Thoracic aorta (tissue), 2 donors: ENCODE results near the gene LAYN. TPM values are rescaled to one million over a fixed set of nuclear protein-coding genes. Genes with fewer than 3 reads are reported as not detected.

ENCODE experiments used
- ATAC-seq: fragments of 150-250 bp; one replicate; pipeline ENCODE4 v1.8.0; 2017; ENCODE audit warnings: low read depth; ENCODE audit not compliant: insufficient number of reproducible peaks, low FRiP score
- DNase-seq: peaks from one replicate; pipeline ENCODE4 v3.0.0-alpha.2; 2020; ENCODE audit warnings: low spot score
- H3K27ac ChIP-seq, 2 donors: fragments of 200-600 bp; sonication (generic); 1 replicate in 1 of 2; 2 replicates in 1 of 2; pipeline ENCODE4 v1.5.1; 2016; ENCODE audit warnings: mild to moderate bottlenecking in 2 of 2, moderate library complexity in 2 of 2
- H3K27me3 ChIP-seq: fragments of 200-600 bp; sonication (generic); replicated peaks from 2 replicates; pipeline ENCODE4 v1.6.0; 2016; ENCODE audit warnings: mild to moderate bottlenecking; ENCODE audit not compliant: insufficient read depth
- H3K36me3 ChIP-seq: fragments of 200-600 bp; sonication (generic); one replicate; pipeline ENCODE4 v1.5.1; 2016
- H3K4me1 ChIP-seq, 2 donors: fragments of 200-600 bp; sonication (generic); 1 replicate in 1 of 2; 2 replicates in 1 of 2; pipeline versions ENCODE4 v1.5.1 to v1.6.0; 2016; ENCODE audit warnings: low read depth in 2 of 2, mild to moderate bottlenecking in 1 of 2; ENCODE audit not compliant: control insufficient read depth in 1 of 2
- H3K4me3 ChIP-seq: fragments of 200-600 bp; sonication (generic); 2 replicates; pipeline ENCODE4 v1.5.1; 2016; ENCODE audit warnings: mild to moderate bottlenecking
- H3K9me3 ChIP-seq: fragments of 200-600 bp; sonication (generic); 2 replicates; pipeline ENCODE4 v1.5.1; 2016
- total RNA-seq, 2 donors: library from RNA; depleted of rRNA; stranded (reverse); fragments of >200 nt; gene quantifications; one replicate each; pipeline versions ENCODE4 v1.1.0 to v1.2.3, GENCODE V29; 2016
- TF ChIP-seq, protein P1 (sequence below): fragments of 200-600 bp; sonication (generic); IDR thresholded peaks from one replicate; pipeline ENCODE4 v1.5.1; 2019; ENCODE audit warnings: antibody characterized with exemption

The LAYN gene
- total RNA-seq, 2 donors from 2014 or later: 25.6 to 36.6 TPM

DNA sequence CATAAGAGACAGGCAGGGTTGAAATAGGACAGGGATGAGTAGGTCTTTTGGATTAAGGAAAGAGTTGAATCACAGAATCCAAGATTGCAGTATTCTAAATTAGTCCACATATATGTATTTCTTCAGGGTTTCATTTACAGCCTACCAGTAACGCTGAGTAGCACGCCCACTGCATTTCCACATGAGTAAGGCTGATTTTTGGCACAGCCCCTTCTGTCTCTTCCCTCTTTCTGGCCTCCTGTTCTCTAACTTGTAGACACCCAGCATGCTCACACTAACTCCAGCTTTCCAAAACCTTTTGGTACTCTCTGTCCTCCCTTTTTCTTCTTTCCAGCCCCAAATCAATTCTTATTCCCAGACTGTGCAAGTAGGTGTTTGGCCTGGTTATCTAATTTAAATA lies 58.0 kb downstream of the LAYN start:
- Histone ChIP-seq H3K27ac (no peak overlapping the region), H3K36me3 (no peaks in the 10 kb centered on the region), H3K9me3 (no peaks in the 10 kb centered on the region), H3K4me1 (peaks cover 0 to 9% of the 10 kb centered on the region in 2 donors), H3K4me3 (no peak overlapping the region), H3K27me3 (no peaks in the 10 kb centered on the region)
- DNase-seq (no peak), ATAC-seq (no peak)
- TF ChIP-seq, protein P1, sequence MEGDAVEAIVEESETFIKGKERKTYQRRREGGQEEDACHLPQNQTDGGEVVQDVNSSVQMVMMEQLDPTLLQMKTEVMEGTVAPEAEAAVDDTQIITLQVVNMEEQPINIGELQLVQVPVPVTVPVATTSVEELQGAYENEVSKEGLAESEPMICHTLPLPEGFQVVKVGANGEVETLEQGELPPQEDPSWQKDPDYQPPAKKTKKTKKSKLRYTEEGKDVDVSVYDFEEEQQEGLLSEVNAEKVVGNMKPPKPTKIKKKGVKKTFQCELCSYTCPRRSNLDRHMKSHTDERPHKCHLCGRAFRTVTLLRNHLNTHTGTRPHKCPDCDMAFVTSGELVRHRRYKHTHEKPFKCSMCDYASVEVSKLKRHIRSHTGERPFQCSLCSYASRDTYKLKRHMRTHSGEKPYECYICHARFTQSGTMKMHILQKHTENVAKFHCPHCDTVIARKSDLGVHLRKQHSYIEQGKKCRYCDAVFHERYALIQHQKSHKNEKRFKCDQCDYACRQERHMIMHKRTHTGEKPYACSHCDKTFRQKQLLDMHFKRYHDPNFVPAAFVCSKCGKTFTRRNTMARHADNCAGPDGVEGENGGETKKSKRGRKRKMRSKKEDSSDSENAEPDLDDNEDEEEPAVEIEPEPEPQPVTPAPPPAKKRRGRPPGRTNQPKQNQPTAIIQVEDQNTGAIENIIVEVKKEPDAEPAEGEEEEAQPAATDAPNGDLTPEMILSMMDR: no peak

DNA sequence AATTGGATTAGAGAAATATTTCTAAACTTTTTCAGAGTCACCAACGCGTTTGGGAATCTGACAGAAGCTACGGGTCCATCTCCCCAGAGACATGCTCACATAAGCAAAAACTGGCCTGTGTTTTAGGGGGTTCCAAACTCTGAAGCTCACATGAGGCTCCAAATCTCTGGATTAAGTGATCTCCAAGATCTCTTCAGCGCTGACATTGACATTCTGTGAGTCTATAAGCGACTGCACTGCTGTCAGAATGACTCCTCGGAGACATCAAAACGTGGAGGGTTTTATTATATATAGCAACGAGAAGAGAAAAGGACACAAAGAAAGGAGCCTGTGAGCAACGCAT lies 61.1 kb downstream of the LAYN start:
- ATAC-seq: no peak
- TF ChIP-seq, protein P1: no peak
- Histone ChIP-seq H3K27ac (peak overlapping the region; percentile 45 to 50), H3K36me3 (no peaks in the 10 kb centered on the region), H3K4me3 (peak overlapping the region; percentile 97), H3K27me3 (no peaks in the 10 kb centered on the region), H3K4me1 (peaks cover 10 to 24% of the 10 kb centered on the region in 2 donors), H3K9me3 (no peaks in the 10 kb centered on the region)
- DNase-seq: no peak

DNA sequence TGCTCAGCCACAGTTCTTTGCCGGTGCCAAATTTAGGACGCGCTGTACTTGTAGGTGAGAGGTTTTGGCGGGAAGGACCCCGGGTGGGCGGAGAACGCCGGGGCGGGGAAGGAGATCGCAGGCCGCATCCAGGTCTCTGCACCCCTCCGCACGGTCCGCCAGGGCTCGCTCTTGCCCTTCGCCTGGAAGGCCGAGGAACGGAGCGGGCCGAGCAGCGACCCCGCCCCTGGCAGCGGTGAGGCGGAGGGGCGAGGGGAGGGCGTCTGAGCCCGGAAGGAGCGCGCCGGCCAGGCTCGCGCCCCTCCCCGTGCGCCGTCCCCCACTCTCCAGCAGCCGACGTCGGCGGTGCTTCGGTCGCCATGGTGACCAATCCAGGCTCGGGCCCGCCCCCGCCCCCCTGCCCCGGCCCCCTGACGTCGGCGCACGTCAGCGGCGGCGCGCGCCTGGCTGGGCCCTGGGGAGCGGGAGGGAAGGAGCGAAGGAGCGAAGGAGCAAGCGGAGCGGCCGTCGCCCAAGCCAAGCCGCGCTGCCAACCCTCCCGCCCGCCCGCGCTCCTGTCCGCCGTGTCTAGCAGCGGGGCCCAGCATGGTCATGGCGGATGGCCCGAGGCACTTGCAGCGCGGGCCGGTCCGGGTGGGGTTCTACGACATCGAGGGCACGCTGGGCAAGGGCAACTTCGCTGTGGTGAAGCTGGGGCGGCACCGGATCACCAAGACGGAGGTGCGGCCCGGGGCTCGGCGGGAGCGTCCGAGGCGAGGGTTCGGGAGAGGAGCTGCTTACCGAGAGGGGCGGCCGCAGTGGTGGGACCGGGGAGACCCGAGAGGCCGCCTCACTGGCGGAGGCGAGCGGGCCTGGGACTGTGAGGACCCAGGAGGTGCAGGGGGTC lies 61.7 kb downstream of the LAYN start, which contains the start of gene SIK2:
Gene SIK2, plus strand, starts transcription at position 471 of the 886 bp plus-strand sequence. Its CDS starts 115 bp downstream, at position 586.
- TF ChIP-seq, protein P1: peak; percentile 89
- Histone ChIP-seq H3K27me3 (no peaks in the 10 kb centered on the region), H3K4me1 (peaks cover 16 to 24% of the 10 kb centered on the region in 2 donors), H3K36me3 (no peaks in the 10 kb centered on the region), H3K4me3 (peak within 1 kb of the TSS; percentile 97), H3K9me3 (no peaks in the 10 kb centered on the region), H3K27ac (peak within 1 kb of the TSS; percentile 86 to 89)
- ATAC-seq (peak; percentile 95), DNase-seq (peak; percentile 72)

DNA sequence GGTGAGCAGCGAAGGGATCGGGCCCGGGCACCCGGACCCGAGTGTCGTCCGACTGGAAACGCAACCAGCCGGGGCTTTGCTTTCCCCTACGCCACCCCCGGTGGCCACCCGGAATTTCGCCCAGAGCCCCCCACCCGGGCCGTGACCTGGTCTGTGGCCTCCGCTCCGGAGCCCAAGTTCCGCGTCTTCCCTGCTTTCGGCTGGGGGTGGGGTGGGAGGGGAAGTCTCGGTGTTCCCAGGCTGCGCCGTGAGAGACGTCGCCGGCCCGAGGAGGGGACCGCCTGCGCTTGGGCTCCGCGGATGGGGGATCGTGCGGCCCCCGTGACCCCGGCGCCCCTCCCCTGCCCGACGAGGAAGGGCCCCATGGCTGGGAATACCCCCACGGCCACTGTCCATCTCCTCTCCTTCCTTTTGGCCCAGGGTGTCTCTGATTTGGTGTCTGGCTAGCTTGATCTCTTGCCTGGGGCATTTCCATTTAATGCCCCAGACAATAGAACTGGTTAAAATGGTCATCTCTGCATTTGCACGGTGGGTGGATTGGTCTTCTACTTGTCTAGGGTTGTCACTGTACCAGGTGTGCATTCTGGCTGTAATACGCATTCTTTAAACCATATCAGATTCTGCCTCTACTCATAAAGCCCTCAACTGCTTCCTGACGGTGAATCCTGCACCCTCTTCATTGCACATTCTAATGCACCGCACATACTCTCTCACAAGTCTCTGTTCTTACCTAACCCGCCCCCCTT lies 62.5 kb downstream of the LAYN start:
- Histone ChIP-seq H3K4me1 (peaks cover 21 to 24% of the 10 kb centered on the region in 2 donors), H3K27ac (peak overlapping the region; percentile 86 to 89), H3K27me3 (no peaks in the 10 kb centered on the region), H3K36me3 (no peaks in the 10 kb centered on the region), H3K9me3 (no peaks in the 10 kb centered on the region), H3K4me3 (peak overlapping the region; percentile 97)
- TF ChIP-seq, protein P1: no peak
- ATAC-seq (peak; percentile 9), DNase-seq (no peak)

DNA sequence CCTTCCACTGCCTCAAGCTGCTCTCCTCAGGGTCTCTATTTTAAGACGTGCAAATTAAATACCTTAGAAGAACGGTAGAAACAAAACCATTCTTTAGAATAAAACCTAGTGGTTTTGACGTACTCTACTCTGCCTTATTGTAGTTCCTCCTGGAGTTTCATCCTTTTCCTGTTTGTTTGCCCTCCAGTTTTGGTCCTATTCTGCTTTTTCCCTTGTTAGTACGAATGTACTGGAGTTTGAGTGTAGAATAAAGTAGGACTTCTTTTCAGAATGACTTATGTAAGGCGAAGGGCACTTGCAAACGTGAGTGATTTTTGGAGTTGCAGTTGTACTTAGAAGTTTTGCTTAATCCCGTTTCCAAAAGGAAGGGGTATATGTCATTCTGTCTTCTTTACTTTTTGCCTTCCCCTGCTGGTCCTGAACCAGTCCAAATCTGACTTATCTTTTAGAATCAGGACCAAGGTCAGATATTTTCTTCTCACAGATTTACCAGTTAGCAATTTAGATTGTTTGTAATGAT lies 63.2 kb downstream of the LAYN start:
- ATAC-seq: no peak
- no peak for DNase-seq
- H3K36me3 ChIP-seq: no peaks in the 10 kb centered on the region
- H3K9me3 ChIP-seq: no peaks in the 10 kb centered on the region
- H3K4me3 ChIP-seq: peak overlapping the region; percentile 97
- H3K27me3 ChIP-seq: no peaks in the 10 kb centered on the region
- H3K4me1 ChIP-seq: peaks cover 21 to 24% of the 10 kb centered on the region in 2 donors
- peak overlapping the region; percentile 33 to 89 for H3K27ac ChIP-seq
- TF ChIP-seq, protein P1: no peak
